ENCODE measurements around the gene ST7L. TPM values are rescaled to one million over a fixed set of nuclear protein-coding genes. Genes with fewer than 3 reads are reported as not detected.

ST7L gene
- total RNA-seq, 1 donor from 2014 or later = 13.5 TPM

DNA sequence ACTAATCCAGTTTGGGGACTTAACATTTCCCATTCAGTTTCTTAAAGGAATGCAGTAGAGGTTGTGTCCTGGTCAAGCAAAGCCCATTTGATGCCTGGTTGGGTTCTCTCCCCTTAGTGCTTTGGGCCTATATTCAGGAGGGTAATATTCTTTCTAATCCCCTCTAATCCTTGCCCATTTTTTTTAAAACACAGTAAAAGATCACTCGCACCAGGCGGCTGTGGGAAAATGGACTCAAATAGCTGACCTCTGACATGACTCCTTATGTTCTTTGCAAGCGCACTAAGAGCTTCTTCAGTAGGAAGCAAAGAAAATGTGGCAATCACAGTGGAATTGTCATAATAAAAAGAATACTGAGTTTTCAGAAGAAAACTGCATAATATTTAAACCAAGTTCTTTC is 60.3 kb downstream of the ST7L start:
- Mint-ChIP-seq H3K4me3 (no peak overlapping the region), H3K4me1 (ENCODE audit: low read depth) (peaks cover 7% of the 10 kb centered on the region), H3K9me3 (no peaks in the 10 kb centered on the region), H3K36me3 (ENCODE audit: low read depth) (peaks cover 5% of the 10 kb centered on the region), H3K27me3 (ENCODE audit: insufficient read depth) (no peaks in the 10 kb centered on the region), H3K27ac (no peak overlapping the region)
- no peak for DNase-seq (ENCODE audit: low spot score)
- intact Hi-C loops (cut with micrococcal nuclease) = no loop called here

DNA sequence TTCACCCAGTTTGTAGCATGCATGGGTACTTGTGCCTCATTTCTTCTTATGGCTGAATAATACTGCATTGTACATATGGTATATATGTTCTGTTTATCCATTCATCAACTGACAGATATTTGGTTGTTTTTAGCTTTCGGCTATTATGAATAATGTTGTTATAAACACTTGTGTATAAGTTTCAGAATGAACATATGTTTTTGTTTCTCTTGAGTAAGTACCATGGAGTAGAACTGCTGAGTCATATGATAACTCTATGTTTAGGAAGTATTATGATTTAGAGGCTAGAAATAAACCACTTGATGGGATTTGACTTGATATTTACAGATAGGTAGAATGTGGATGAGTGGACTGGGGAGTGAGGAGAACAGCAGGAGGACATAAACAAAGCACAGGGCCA is 61.6 kb downstream of the ST7L start:
- H3K27ac Mint-ChIP-seq = no peak overlapping the region

DNA sequence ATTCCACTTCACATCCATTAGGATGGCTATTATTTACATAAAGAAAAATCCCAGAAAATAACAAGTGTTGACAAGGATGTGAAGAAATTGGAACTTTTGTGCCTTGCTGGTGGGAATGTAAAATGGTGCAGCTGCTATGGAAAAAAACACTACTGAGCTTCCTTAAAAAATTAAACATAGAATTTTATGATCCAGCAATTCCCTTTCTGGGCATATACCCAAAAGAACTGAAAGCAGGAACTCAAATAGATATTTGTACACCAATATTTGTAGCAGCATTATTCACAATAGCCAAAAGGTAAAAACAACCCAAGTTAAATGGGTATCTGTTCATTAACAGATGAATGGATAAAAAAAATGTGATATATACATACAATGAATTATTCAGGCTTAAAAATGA is 64.5 kb downstream of the ST7L start:
- peaks cover 7% of the 10 kb centered on the region for H3K4me1 Mint-ChIP-seq (ENCODE audit: low read depth)
- intact Hi-C loops (cut with micrococcal nuclease) = no loop called here
- peaks cover 5% of the 10 kb centered on the region for H3K36me3 Mint-ChIP-seq (ENCODE audit: low read depth)
- H3K9me3 Mint-ChIP-seq = no peaks in the 10 kb centered on the region
- DNase-seq (ENCODE audit: low spot score) = no peak
- H3K27ac Mint-ChIP-seq = no peak overlapping the region
- no peaks in the 10 kb centered on the region for H3K27me3 Mint-ChIP-seq (ENCODE audit: insufficient read depth)
- H3K4me3 Mint-ChIP-seq = no peak overlapping the region

More for the DNA sequence above, 61.6 kb downstream of the ST7L start:
- Mint-ChIP-seq H3K27me3 (ENCODE audit: insufficient read depth) (no peaks in the 10 kb centered on the region), H3K9me3 (no peaks in the 10 kb centered on the region), H3K4me1 (ENCODE audit: low read depth) (peaks cover 7% of the 10 kb centered on the region), H3K36me3 (ENCODE audit: low read depth) (peaks cover 5% of the 10 kb centered on the region), H3K4me3 (no peak overlapping the region)
- DNase-seq (ENCODE audit: low spot score) = no peak
- intact Hi-C loops (cut with micrococcal nuclease) = no loop called here

DNA sequence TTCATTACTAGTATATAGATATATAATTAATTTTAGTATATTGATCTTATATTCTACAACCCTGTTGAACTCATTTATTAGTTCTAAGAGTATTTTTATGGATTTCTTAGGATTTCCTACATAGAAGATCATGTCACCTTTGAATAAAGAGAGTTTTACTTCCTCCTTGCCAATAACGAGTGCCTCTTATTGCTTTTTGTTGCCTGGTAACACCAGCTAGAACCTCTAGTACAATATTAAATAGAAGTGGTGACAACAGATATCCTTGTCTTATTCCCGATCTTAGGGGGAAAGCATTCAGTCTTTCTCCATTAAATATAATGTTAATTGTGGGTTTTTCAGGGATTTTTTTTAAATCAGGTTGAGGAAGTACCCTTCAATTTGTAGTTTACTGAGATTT is 69.4 kb downstream of the ST7L start:
- Mint-ChIP-seq H3K27ac (no peak overlapping the region), H3K36me3 (ENCODE audit: low read depth) (peaks cover 2% of the 10 kb centered on the region), H3K27me3 (ENCODE audit: insufficient read depth) (no peaks in the 10 kb centered on the region), H3K4me3 (no peak overlapping the region), H3K4me1 (ENCODE audit: low read depth) (no peaks in the 10 kb centered on the region), H3K9me3 (no peaks in the 10 kb centered on the region)
- no peak for DNase-seq (ENCODE audit: low spot score)
- intact Hi-C loops (cut with micrococcal nuclease) = no loop called here

GRCh38 chr1:112548547-112548946 is 70.4 kb downstream of the ST7L start:
- no peaks in the 10 kb centered on the region for H3K27me3 Mint-ChIP-seq (ENCODE audit: insufficient read depth)
- no peak overlapping the region for H3K27ac Mint-ChIP-seq
- no peaks in the 10 kb centered on the region for H3K4me1 Mint-ChIP-seq (ENCODE audit: low read depth)
- H3K4me3 Mint-ChIP-seq = no peak overlapping the region
- DNase-seq (ENCODE audit: low spot score) = no peak
- no peaks in the 10 kb centered on the region for H3K9me3 Mint-ChIP-seq
- intact Hi-C loops (cut with micrococcal nuclease) = no loop called here
- H3K36me3 Mint-ChIP-seq (ENCODE audit: low read depth) = peaks cover 2% of the 10 kb centered on the region

DNA sequence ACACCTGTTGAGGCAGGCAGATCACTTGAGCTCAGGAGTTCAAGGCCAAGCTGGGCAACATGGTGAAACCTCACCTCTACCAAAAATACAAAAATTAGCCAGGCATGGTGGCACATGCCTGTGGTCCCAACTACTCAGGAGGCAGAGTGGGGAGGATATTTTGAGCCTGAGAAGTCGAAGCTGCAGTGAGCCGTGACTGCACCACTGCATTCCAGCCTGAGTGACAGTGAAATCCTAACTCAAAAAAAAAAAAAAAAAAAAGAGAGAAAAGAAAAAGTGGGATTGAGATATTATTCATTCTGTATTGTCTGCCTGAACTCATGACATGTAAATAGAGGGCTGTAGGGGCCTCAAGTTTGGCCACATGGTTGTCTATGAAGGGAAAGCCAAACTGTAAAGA is 72.9 kb downstream of the ST7L start:
- DNase-seq (ENCODE audit: low spot score) = no peak
- Mint-ChIP-seq H3K27me3 (ENCODE audit: insufficient read depth) (no peaks in the 10 kb centered on the region), H3K27ac (no peak overlapping the region), H3K4me1 (ENCODE audit: low read depth) (no peaks in the 10 kb centered on the region), H3K36me3 (ENCODE audit: low read depth) (peaks cover 5% of the 10 kb centered on the region), H3K9me3 (no peaks in the 10 kb centered on the region), H3K4me3 (no peak overlapping the region)
- intact Hi-C loops (cut with micrococcal nuclease) = no loop called here

DNA sequence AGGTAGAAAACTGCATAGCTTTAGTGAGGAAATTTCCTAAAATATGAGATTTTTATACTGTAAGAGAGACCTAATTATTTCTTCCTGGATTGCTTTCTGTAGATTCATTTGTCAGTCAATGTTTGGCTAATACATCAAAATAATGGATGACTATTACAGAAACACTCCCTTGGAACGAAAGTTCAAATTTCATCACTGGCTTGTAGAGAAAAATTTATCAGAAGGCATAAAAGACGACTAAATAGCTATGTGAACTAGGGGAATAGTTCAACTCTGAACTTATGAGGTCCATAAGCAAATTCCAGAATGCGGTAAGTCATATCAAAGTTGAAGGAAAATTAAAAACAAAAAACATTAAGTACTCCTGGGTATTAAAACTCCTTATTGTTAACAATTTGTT is 74.2 kb downstream of the ST7L start:
- Mint-ChIP-seq H3K36me3 (ENCODE audit: low read depth) (peaks cover 7% of the 10 kb centered on the region), H3K9me3 (no peaks in the 10 kb centered on the region), H3K27ac (no peak overlapping the region), H3K4me3 (no peak overlapping the region), H3K4me1 (ENCODE audit: low read depth) (no peaks in the 10 kb centered on the region), H3K27me3 (ENCODE audit: insufficient read depth) (no peaks in the 10 kb centered on the region)
- DNase-seq (ENCODE audit: low spot score) = no peak
- intact Hi-C loops (cut with micrococcal nuclease) = no loop called here

DNA sequence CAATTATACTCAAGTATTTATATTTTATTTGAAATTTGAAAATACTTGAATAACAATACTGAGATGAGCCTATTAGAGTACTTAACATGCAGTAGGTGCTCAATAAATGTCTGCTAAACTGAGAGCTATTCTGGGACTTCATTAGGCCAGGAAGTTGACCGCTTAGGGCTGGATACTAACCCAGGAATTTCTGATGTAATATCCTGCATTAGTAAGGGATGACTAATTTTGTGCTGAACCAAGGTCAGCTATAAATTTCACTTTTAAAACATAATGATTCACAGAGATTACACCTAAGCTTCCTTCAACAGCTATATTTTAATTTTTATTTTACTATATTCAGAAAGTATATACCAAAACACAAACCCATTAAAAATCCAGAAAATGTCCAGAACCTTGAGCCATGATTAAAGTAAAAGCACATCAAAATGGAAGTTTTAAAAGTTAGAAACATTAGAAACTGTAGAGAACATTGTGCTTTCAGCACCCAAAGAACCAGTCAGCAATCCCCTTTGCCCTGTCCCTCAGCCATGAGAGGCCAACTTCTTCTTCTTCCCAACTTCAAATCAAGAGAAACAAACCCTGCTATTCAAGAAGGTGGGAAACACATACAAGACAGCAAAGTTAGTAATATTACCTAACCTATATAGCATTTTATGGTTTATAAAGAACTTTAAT is 74.8 kb downstream of the ST7L start:
- DNase-seq (ENCODE audit: low spot score) = no peak
- Mint-ChIP-seq H3K9me3 (no peaks in the 10 kb centered on the region), H3K4me3 (no peak overlapping the region), H3K27me3 (ENCODE audit: insufficient read depth) (no peaks in the 10 kb centered on the region), H3K27ac (no peak overlapping the region), H3K4me1 (ENCODE audit: low read depth) (no peaks in the 10 kb centered on the region), H3K36me3 (ENCODE audit: low read depth) (peaks cover 7% of the 10 kb centered on the region)
- intact Hi-C loops (cut with micrococcal nuclease) = no loop called here

- Mint-ChIP-seq H3K4me1 (ENCODE audit: low read depth) (no peaks in the 10 kb centered on the region), H3K27me3 (ENCODE audit: insufficient read depth) (no peaks in the 10 kb centered on the region)
These were observed 76.6 kb downstream of the ST7L start for GRCh38 chr1:112542206-112542973.

DNA sequence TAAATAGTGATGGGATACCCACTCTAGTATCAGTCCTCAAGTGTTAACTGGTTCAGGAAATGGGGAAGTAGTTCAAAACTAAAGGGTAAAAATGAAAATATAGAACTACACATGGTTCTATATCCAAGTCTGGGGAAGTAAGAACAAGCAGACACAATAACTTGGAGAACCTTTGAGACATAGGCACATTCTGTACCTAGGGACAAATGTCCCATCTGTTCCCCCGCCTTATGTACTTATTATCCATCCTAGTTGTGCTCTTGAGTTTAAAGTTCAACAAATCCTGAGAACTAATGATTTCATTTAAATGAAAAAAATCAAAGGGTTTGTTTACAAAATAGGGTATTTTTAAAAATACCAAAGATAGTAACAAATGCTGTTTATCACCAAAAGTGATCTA is 77.6 kb downstream of the ST7L start:
- no peaks in the 10 kb centered on the region for H3K9me3 Mint-ChIP-seq
- no peak for DNase-seq (ENCODE audit: low spot score)
- no peaks in the 10 kb centered on the region for H3K4me1 Mint-ChIP-seq (ENCODE audit: low read depth)
- H3K4me3 Mint-ChIP-seq = no peak overlapping the region
- H3K36me3 Mint-ChIP-seq (ENCODE audit: low read depth) = peaks cover 7% of the 10 kb centered on the region
- intact Hi-C loops (cut with micrococcal nuclease) = no loop called here
- no peak overlapping the region for H3K27ac Mint-ChIP-seq
- no peaks in the 10 kb centered on the region for H3K27me3 Mint-ChIP-seq (ENCODE audit: insufficient read depth)

More at GRCh38 chr1:112542206-112542973, 76.6 kb downstream of the ST7L start:
- Mint-ChIP-seq H3K27ac (no peak overlapping the region), H3K4me3 (no peak overlapping the region), H3K9me3 (no peaks in the 10 kb centered on the region), H3K36me3 (ENCODE audit: low read depth) (peaks cover 7% of the 10 kb centered on the region)
- intact Hi-C loops (cut with micrococcal nuclease) = no loop called here
- DNase-seq (ENCODE audit: low spot score) = no peak

GRCh38 chr1:112540226-112540794 is 78.6 kb downstream of the ST7L start:
- Mint-ChIP-seq H3K4me1 (ENCODE audit: low read depth) (no peaks in the 10 kb centered on the region), H3K4me3 (no peak overlapping the region)

DNA sequence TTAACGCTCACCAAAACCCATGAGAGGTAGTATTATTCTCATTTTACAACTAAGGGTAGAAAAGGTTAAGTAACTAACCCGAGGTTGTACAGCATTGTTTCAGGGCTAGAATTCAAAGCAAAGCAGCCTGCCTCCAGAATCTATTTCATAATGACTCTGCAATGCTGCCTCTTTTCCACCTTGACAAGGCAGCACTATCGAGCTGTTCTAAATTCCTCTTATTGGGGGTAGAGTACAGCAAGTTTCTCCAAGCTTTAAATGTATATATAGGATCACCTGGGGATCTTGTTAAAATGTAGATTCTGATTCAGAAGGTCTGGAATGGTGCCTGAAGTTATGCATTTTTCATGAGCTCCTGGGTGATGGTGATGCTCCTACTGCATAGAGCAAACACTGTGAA is 80.1 kb downstream of the ST7L start:
- Mint-ChIP-seq H3K4me1 (ENCODE audit: low read depth) (no peaks in the 10 kb centered on the region), H3K4me3 (no peak overlapping the region), H3K27me3 (ENCODE audit: insufficient read depth) (no peaks in the 10 kb centered on the region), H3K27ac (no peak overlapping the region), H3K9me3 (no peaks in the 10 kb centered on the region), H3K36me3 (ENCODE audit: low read depth) (peaks cover 5% of the 10 kb centered on the region)
- intact Hi-C loops (cut with micrococcal nuclease) = no loop called here
- DNase-seq (ENCODE audit: low spot score) = no peak

More at GRCh38 chr1:112540226-112540794, 78.6 kb downstream of the ST7L start:
- intact Hi-C loops (cut with micrococcal nuclease) = no loop called here
- Mint-ChIP-seq H3K27ac (no peak overlapping the region), H3K9me3 (no peaks in the 10 kb centered on the region), H3K36me3 (ENCODE audit: low read depth) (peaks cover 5% of the 10 kb centered on the region), H3K27me3 (ENCODE audit: insufficient read depth) (no peaks in the 10 kb centered on the region)
- DNase-seq (ENCODE audit: low spot score) = no peak

GRCh38 chr1:112537456-112537855 is 81.5 kb downstream of the ST7L start:
- Mint-ChIP-seq H3K4me1 (ENCODE audit: low read depth) (no peaks in the 10 kb centered on the region), H3K27ac (no peak overlapping the region), H3K36me3 (ENCODE audit: low read depth) (peaks cover 5% of the 10 kb centered on the region), H3K27me3 (ENCODE audit: insufficient read depth) (no peaks in the 10 kb centered on the region), H3K9me3 (no peaks in the 10 kb centered on the region), H3K4me3 (no peak overlapping the region)
- intact Hi-C loops (cut with micrococcal nuclease) = no loop called here
- no peak for DNase-seq (ENCODE audit: low spot score)

Measured in activated T-helper 1 cell treated with anti-CD3 and anti-CD28 coated beads, Interleukin-12 subunit alpha, Interleukin-12 subunit beta, Interleukin-2, Interleukin-4 antibody, amounts not matched to agents 30 ng/mL and 10 ng/mL and 1 ng/mL, durations not matched to agents 14 hours and 24 hours and 36 hours (primary cell).